Gastroesophageal sphincter (tissue), 3 donors: ENCODE measurements around the gene PPP4R1.

Experiments used
- CTCF ChIP-seq, 4 experiments: fragments of 200-600 bp in 2 of 4; fragments of 450-650 bp in 2 of 4; sonication (generic) in 1 of 4; IDR thresholded peaks; one replicate each; pipeline ENCODE4 v1.5.1; 2017 to 2019; ENCODE audit warnings: antibody characterized with exemption in 4 of 4, mild to moderate bottlenecking in 2 of 4, moderate library complexity in 2 of 4
- POLR2A ChIP-seq, 2 donors: fragments of 450-650 bp; IDR thresholded peaks; one replicate each; pipeline ENCODE4 v1.6.1; 2017; ENCODE audit warnings: antibody characterized with exemption in 2 of 2, mild to moderate bottlenecking in 2 of 2, moderate library complexity in 1 of 2

GRCh38 chr18:9614401-9615279, at the start of gene PPP4R1:
- TF ChIP-seq CTCF (IDR thresholded peaks at IDR 0.05) (no peak), POLR2A (IDR thresholded peaks at IDR 0.05) (peak; percentile 42 to 61)
